Vagina (tissue), 2 donors: ENCODE results near the gene RPTOR. TPM values are rescaled to one million over a fixed set of nuclear protein-coding genes. Genes with fewer than 3 reads are reported as not detected.

ENCODE experiments used
- DNase-seq, 2 donors: peaks; one replicate each; pipeline ENCODE4 v3.0.0-alpha.2; 2017; ENCODE audit errors: extremely low spot score in 2 of 2
- H3K27ac ChIP-seq: fragments of 200-600 bp; sonication (generic); one replicate; pipeline ENCODE4 v1.5.1; 2019
- H3K27me3 ChIP-seq: fragments of 200-600 bp; sonication (generic); one replicate; pipeline ENCODE4 v1.5.1; 2019
- H3K36me3 ChIP-seq, 2 donors: fragments of 200-600 bp; sonication (generic); one replicate each; pipeline ENCODE4 v1.5.1; 2017 to 2019
- H3K4me1 ChIP-seq: fragments of 200-600 bp; sonication (generic); one replicate; pipeline ENCODE4 v1.5.1; 2019
- H3K4me3 ChIP-seq, 2 donors: fragments of 200-600 bp; sonication (generic); 1 replicate in 1 of 2; 2 replicates in 1 of 2; pipeline ENCODE4 v1.5.1; 2016 to 2019
- H3K9me3 ChIP-seq: fragments of 200-600 bp; sonication (generic); one replicate; pipeline ENCODE4 v1.5.1; 2019
- CTCF ChIP-seq, 3 experiments: fragments of 450-650 bp in 2 of 3; fragments of 200-600 bp in 1 of 3; sonication (generic) in 1 of 3; IDR thresholded peaks; one replicate each; pipeline ENCODE4 v1.5.1; 2017 to 2019; ENCODE audit warnings: antibody characterized with exemption in 3 of 3, mild to moderate bottlenecking in 2 of 3, moderate library complexity in 2 of 3
- POLR2A ChIP-seq, 2 donors: fragments of 450-650 bp; IDR thresholded peaks; one replicate each; pipeline ENCODE4 v1.6.1; 2017; ENCODE audit warnings: antibody characterized with exemption in 2 of 2, mild to moderate bottlenecking in 2 of 2, moderate library complexity in 2 of 2
- POLR2AphosphoS5 ChIP-seq, 2 donors: sonication (generic); formaldehyde crosslinking; IDR thresholded peaks; one replicate each; pipeline ENCODE4 v1.9.0; 2017; ENCODE audit warnings: antibody characterized with exemption in 2 of 2, mild to moderate bottlenecking in 2 of 2, low read depth in 1 of 2; ENCODE audit not compliant: insufficient read depth in 1 of 2
- intact Hi-C: fragments of 100-400 bp; cut with DNase I; formaldehyde crosslinking; loops from one replicate; pipeline ENCODE4 v1.15.1; 2023
- total RNA-seq: library from RNA; depleted of rRNA; stranded (reverse); fragments of >200 nt; gene quantifications from one replicate; pipeline ENCODE4 v1.2.3, GENCODE V29; 2016

RPTOR gene
- total RNA-seq, 1 donor from 2014 or later = 38.3 TPM

- no peaks in the 10 kb centered on the region for H3K27me3 ChIP-seq
- H3K4me3 ChIP-seq = no peak overlapping the region
- peaks cover 0 to 4% of the 10 kb centered on the region in 2 donors for H3K36me3 ChIP-seq
- intact Hi-C loops = no loop called here
- DNase-seq = no peak
- no peak overlapping the region for H3K27ac ChIP-seq
- H3K9me3 ChIP-seq = no peaks in the 10 kb centered on the region
- TF ChIP-seq POLR2AphosphoS5 (IDR thresholded peaks at IDR 0.05; ENCODE audit: insufficient read depth in 1 of 2, low read depth in 1 of 2) (no peak), CTCF (IDR thresholded peaks at IDR 0.05) (no peak), POLR2A (IDR thresholded peaks at IDR 0.05) (no peak)
- H3K4me1 ChIP-seq = peaks cover 31% of the 10 kb centered on the region
Measured at GRCh38 chr17:80894726-80895125, 350.1 kb downstream of the RPTOR start.

- Histone ChIP-seq H3K4me3 (no peak overlapping the region), H3K27ac (no peak overlapping the region), H3K4me1 (peaks cover 34% of the 10 kb centered on the region), H3K9me3 (no peaks in the 10 kb centered on the region), H3K36me3 (peaks cover 0 to 4% of the 10 kb centered on the region in 2 donors), H3K27me3 (no peaks in the 10 kb centered on the region)
- intact Hi-C loops = no loop called here
- no peak for DNase-seq
- no peak for TF ChIP-seq POLR2A (IDR thresholded peaks at IDR 0.05)
- TF ChIP-seq CTCF (IDR thresholded peaks at IDR 0.05) = no peak
- no peak for TF ChIP-seq POLR2AphosphoS5 (IDR thresholded peaks at IDR 0.05; ENCODE audit: insufficient read depth in 1 of 2, low read depth in 1 of 2)
Measured at GRCh38 chr17:80895366-80895765, 350.7 kb downstream of the RPTOR start.

- no peak for DNase-seq
- Histone ChIP-seq H3K4me3 (no peak overlapping the region), H3K9me3 (no peaks in the 10 kb centered on the region), H3K4me1 (peaks cover 17% of the 10 kb centered on the region), H3K27me3 (no peaks in the 10 kb centered on the region), H3K27ac (no peak overlapping the region), H3K36me3 (peaks cover 0 to 2% of the 10 kb centered on the region in 2 donors)
- intact Hi-C loops = no loop called here
- TF ChIP-seq CTCF (IDR thresholded peaks at IDR 0.05) = no peak
- no peak for TF ChIP-seq POLR2A (IDR thresholded peaks at IDR 0.05)
- TF ChIP-seq POLR2AphosphoS5 (IDR thresholded peaks at IDR 0.05; ENCODE audit: insufficient read depth in 1 of 2, low read depth in 1 of 2) = no peak
Measured at GRCh38 chr17:80898716-80899115, 354.1 kb downstream of the RPTOR start.

- intact Hi-C loops = loop anchor here (10.0 kb wide), 1 partner anchor 85 kb away; no protein-coding TSS in a partner anchor
- Histone ChIP-seq H3K4me1 (peaks cover 17% of the 10 kb centered on the region), H3K36me3 (no peaks in the 10 kb centered on the region), H3K9me3 (no peaks in the 10 kb centered on the region), H3K4me3 (no peak overlapping the region), H3K27me3 (no peaks in the 10 kb centered on the region), H3K27ac (no peak overlapping the region)
- DNase-seq = no peak
- TF ChIP-seq CTCF (IDR thresholded peaks at IDR 0.05) (peak in 1 of 3 experiments; percentile 42), POLR2A (IDR thresholded peaks at IDR 0.05) (no peak)
Measured at GRCh38 chr17:80899402-80900268, 355.0 kb downstream of the RPTOR start.

- intact Hi-C loops = loop anchor here (10.0 kb wide), 1 partner anchor 83 kb away; no protein-coding TSS in a partner anchor
- TF ChIP-seq POLR2AphosphoS5 (IDR thresholded peaks at IDR 0.05; ENCODE audit: insufficient read depth in 1 of 2, low read depth in 1 of 2) = no peak
- TF ChIP-seq POLR2A (IDR thresholded peaks at IDR 0.05) = no peak
- H3K4me1 ChIP-seq = peaks cover 17% of the 10 kb centered on the region
- H3K36me3 ChIP-seq = no peaks in the 10 kb centered on the region
- no peak overlapping the region for H3K27ac ChIP-seq
- no peaks in the 10 kb centered on the region for H3K27me3 ChIP-seq
- H3K4me3 ChIP-seq = no peak overlapping the region
- DNase-seq = no peak
- H3K9me3 ChIP-seq = no peaks in the 10 kb centered on the region
Measured at GRCh38 chr17:80901319-80901718, 356.7 kb downstream of the RPTOR start.
